Measurements from ENCODE around the gene IL20RA. TPM values are rescaled to one million over a fixed set of nuclear protein-coding genes. Genes with fewer than 3 reads are reported as not detected.

Gene IL20RA
- total and polyA plus RNA-seq, 2 donors (not counting 3 experiments of a cell fraction or from before 2014, with no cell fraction given), result not detected

GRCh38 chr6:137092018-137092417, 47.3 kb upstream of the IL20RA start:
- dilution Hi-C loops (cut with MboI; ENCODE audit: extremely low pct_ligation_motif_present, low sequenced_read_pairs), result no loop called here
- Histone ChIP-seq H3K9me3 (replicated peaks; ENCODE audit: control insufficient read depth, insufficient read depth, low read length) (no peaks in the 10 kb centered on the region), H3K27me3 (ENCODE audit: control insufficient read depth in 2 of 2, insufficient read depth in 2 of 2, low read length in 2 of 2) (peaks cover 0 to 4% of the 10 kb centered on the region in 2 experiments), H3K27ac (ENCODE audit: insufficient read depth, low read depth, low read length) (no peak overlapping the region), H3K4me2 (ENCODE audit: insufficient read depth, low read length) (no peak overlapping the region), H3K4me3 (replicated peaks in 1 of 3; ENCODE audit: insufficient read depth in 1 of 3, low read depth in 1 of 3, low read length in 3 of 3) (no peak overlapping the region), H3K4me1 (ENCODE audit: control insufficient read depth, extremely low read depth, insufficient read depth, low read length) (no peaks in the 10 kb centered on the region), H3K36me3 (ENCODE audit: control insufficient read depth in 2 of 2, extremely low read depth in 1 of 2, insufficient read depth in 2 of 2, low read length in 2 of 2) (no peaks in the 10 kb centered on the region), H3K9me1 (replicated peaks; ENCODE audit: control insufficient read depth, extremely low read depth, insufficient read depth, low read length) (no peaks in the 10 kb centered on the region), H3K79me2 (ENCODE audit: control insufficient read depth, insufficient read depth, low read length) (no peaks in the 10 kb centered on the region), H3K9ac (replicated peaks; ENCODE audit: extremely low read depth, insufficient read depth, low read length) (no peak overlapping the region), H2AFZ (ENCODE audit: low read depth, low read length) (no peak overlapping the region), H4K20me1 (replicated peaks; ENCODE audit: control insufficient read depth, extremely low read depth, insufficient read depth, low read length) (no peaks in the 10 kb centered on the region)
- TF ChIP-seq JUN (IDR thresholded peaks at IDR 0.05; ENCODE audit: borderline replicate concordance, insufficient read depth, insufficient read length, low read depth) (no peak), GATA2 (IDR thresholded peaks at IDR 0.05; ENCODE audit: insufficient read depth, insufficient read length, low read depth, low read length) (no peak), MYC (IDR thresholded peaks at IDR 0.05; ENCODE audit: low read depth, low read length) (no peak), FOS (IDR thresholded peaks at IDR 0.05; ENCODE audit: borderline replicate concordance, insufficient read depth, low read length) (no peak), EZH2 (IDR thresholded peaks at IDR 0.05; ENCODE audit: borderline replicate concordance, low read depth, low read length, severe bottlenecking) (no peak), MAX (IDR thresholded peaks at IDR 0.05; ENCODE audit: insufficient read depth, insufficient read length) (no peak), POLR2AphosphoS5 (IDR thresholded peaks at IDR 0.05; ENCODE audit: insufficient read depth, low read depth, low read length) (no peak), POLR2A (IDR thresholded peaks at IDR 0.05; ENCODE audit: low read depth, low read length) (no peak), CTCF (IDR thresholded peaks at IDR 0.05; ENCODE audit: extremely low read depth in 1 of 2, insufficient read depth in 1 of 2, low read depth in 1 of 2, low read length in 2 of 2) (no peak)
- POLR2A ChIA-PET, result no interaction called here
- no TSS peak for BruUV-seq (replicated peaks)
- no peak for DNase-seq (ENCODE audit: low read depth, low spot score)
- FAIRE-seq, result no peak
- CTCF ChIA-PET, result interaction anchor here (1.7 kb wide), 1 partner anchor 222 kb away, joined by 10 read pairs; no protein-coding TSS in a partner anchor
- intact Hi-C loops (cut with micrococcal nuclease), result loop anchor here (5.0 kb wide), 2 partner anchors 245 to 280 kb away; no protein-coding TSS in a partner anchor

Measured in endothelial cell of umbilical vein (primary cell).